Activated CD8-positive, alpha-beta memory T cell treated with anti-CD3 and anti-CD28 coated beads for 24 hours (primary cell): ENCODE data around the gene CSNK1G3.

Experiments
- DNase-seq: peaks from one replicate; pipeline ENCODE4 v3.0.0-alpha.2; 2020

CSNK1G3 gene

GRCh38 chr5:123651234-123651633 is 139.3 kb downstream of the CSNK1G3 start:
- DNase-seq: no peak

- no peak for DNase-seq
Observed at GRCh38 chr5:123659011-123659410, 147.0 kb downstream of the CSNK1G3 start.

GRCh38 chr5:123659495-123659894 is 147.5 kb downstream of the CSNK1G3 start:
- DNase-seq: no peak

GRCh38 chr5:123664961-123665360 is 153.0 kb downstream of the CSNK1G3 start:
- DNase-seq: no peak

GRCh38 chr5:123665822-123666371 is 153.9 kb downstream of the CSNK1G3 start:
- no peak for DNase-seq
